D721Med (cell line): ENCODE data around the gene PTGER1.

Source experiments
- DNase-seq: peaks from one replicate; pipeline ENCODE4 v3.0.0; 2011; ENCODE audit warnings: low spot score; ENCODE audit not compliant: insufficient read length
- FAIRE-seq: peaks from 2 replicates; lab custom pipeline; 2011; peaks lifted over from hg19 to GRCh38; lab: Jason Lieb, UNC
- TF ChIP-seq, protein P1 (sequence below): IDR thresholded peaks from 2 replicates; pipeline ENCODE4 v1.5.1; 2012; ENCODE audit warnings: mild to moderate bottlenecking, control low read depth; ENCODE audit not compliant: insufficient read depth; ENCODE audit errors: missing control alignments

Gene PTGER1

DNA sequence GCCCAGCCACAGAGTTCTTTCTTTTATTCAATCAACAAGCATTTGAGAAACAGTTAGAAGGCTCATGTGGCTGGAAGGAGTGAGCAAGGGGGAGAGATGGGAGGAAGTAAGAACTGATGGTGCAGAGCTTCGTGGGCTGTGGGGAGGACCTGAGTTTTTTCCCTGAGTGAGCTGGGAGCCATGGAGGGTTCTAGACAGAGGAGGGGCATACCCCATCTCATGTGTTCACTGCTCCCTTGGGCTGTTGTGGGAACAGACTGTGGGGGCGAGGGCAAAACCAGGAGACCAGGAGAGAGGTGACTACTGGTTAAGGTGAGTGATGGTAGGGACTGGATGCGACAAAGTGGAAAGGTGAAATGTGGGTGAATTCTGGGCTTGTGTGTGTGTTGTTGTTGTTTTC is 44.4 kb downstream of the PTGER1 start:
- FAIRE-seq (no peak), DNase-seq (no peak)
- TF ChIP-seq, protein P1, sequence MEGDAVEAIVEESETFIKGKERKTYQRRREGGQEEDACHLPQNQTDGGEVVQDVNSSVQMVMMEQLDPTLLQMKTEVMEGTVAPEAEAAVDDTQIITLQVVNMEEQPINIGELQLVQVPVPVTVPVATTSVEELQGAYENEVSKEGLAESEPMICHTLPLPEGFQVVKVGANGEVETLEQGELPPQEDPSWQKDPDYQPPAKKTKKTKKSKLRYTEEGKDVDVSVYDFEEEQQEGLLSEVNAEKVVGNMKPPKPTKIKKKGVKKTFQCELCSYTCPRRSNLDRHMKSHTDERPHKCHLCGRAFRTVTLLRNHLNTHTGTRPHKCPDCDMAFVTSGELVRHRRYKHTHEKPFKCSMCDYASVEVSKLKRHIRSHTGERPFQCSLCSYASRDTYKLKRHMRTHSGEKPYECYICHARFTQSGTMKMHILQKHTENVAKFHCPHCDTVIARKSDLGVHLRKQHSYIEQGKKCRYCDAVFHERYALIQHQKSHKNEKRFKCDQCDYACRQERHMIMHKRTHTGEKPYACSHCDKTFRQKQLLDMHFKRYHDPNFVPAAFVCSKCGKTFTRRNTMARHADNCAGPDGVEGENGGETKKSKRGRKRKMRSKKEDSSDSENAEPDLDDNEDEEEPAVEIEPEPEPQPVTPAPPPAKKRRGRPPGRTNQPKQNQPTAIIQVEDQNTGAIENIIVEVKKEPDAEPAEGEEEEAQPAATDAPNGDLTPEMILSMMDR: no peak

DNA sequence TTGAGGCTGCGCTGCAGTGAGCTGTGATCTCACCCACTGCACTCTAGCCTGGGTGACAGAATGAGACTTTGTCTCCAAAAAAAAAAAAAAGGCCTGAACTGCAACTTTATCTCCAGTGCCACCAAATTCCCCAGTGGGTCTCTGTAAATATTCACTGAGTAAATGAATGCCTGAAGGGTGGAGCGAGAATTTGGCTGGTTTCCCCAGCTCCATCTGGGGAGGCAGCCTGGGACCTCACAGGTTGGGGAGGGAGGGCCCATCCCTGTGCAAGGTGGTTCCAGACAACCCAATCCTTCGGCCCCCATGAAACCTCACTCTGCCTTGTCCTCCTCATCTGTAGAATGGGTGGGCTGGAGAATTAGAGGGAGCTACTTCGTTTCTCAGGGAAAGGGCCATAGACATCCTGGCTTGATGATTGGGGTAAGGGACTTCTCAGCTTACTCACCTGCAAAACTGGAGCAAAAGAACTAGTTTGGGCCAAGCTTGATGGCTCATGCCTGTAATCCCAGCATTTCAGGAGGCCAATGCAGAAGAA is 46.2 kb downstream of the PTGER1 start:
- no peak for FAIRE-seq
- TF ChIP-seq, protein P1: no peak
- DNase-seq: no peak

DNA sequence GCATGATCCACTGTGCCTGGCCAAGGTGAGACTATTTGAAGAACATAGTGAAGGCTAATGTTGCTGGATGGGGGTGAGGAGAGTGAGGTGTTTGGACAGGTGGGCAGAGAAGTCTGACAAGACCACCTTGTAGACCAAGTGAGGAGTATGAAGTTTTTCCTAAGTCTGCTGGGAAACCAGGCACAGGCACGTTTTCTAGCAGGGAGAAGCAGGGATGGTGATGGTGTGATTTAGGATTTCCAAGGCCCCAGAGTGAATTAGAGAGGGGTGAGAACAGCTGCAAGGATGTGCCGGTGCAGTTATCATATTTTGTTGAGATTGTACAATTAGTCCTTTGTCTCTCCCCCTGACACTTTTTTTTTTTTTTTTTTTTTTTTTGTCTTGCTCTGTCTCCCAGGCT is 47.7 kb downstream of the PTGER1 start:
- TF ChIP-seq, protein P1: no peak
- FAIRE-seq (no peak), DNase-seq (no peak)

DNA sequence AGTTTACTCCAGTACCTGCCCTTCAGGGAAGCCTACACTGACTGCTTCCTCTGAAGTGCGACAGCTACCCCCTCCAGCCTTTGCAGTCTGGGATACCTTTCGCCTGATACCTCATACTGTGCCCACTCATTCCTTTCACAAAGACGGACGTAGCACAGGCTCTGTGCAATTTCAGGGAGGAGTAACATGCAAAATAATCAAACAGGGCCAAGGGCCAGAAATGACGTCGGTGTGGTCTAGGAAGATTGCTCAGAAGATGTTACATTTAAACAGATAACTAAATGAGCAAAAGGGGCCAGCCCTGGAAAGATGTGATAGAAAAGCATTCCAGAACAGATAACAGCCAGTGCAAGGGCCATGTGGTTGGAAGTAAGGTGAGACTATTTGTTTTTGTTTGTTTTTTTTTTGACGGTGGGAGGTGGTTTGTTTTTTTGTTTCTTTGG is 49.4 kb downstream of the PTGER1 start:
- TF ChIP-seq, protein P1: no peak
- FAIRE-seq (no peak), DNase-seq (no peak)
